ENCODE measurements around the gene GRIA3.
"Not testable (repeated sequence)": the region's sequence is repeated elsewhere in the genome, so short reads cannot be mapped to it uniquely, and the experiment has no call there.

Gene GRIA3

DNA sequence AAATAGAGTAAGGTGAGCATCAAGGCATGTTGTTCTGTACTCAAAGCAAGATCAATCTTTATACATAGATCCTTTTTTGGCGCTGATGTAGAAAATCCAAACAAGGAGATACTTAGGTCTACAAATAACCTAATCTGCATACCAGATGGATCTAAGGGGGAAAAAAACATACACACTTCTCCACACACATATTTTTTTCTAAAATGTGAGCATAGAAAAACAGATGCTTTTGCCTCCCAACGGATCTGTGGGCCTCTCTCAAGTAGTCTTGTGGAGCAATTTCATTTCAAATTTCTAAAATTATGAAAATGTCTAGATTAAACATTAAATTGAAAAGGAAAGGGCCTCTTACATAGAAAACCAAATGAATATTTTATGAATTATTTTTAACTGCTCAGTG, 166.1 kb downstream of the GRIA3 start:
- TF ChIP-seq, protein P1, sequence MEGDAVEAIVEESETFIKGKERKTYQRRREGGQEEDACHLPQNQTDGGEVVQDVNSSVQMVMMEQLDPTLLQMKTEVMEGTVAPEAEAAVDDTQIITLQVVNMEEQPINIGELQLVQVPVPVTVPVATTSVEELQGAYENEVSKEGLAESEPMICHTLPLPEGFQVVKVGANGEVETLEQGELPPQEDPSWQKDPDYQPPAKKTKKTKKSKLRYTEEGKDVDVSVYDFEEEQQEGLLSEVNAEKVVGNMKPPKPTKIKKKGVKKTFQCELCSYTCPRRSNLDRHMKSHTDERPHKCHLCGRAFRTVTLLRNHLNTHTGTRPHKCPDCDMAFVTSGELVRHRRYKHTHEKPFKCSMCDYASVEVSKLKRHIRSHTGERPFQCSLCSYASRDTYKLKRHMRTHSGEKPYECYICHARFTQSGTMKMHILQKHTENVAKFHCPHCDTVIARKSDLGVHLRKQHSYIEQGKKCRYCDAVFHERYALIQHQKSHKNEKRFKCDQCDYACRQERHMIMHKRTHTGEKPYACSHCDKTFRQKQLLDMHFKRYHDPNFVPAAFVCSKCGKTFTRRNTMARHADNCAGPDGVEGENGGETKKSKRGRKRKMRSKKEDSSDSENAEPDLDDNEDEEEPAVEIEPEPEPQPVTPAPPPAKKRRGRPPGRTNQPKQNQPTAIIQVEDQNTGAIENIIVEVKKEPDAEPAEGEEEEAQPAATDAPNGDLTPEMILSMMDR (IDR thresholded peaks at IDR 0.05; ENCODE audit: low read depth, low read length) = no peak
- no peaks in the 10 kb centered on the region for H3K9me3 ChIP-seq (ENCODE audit: severe bottlenecking)
- no peaks in the 10 kb centered on the region for H3K36me3 ChIP-seq
- peaks cover 7% of the 10 kb centered on the region for H3K27me3 ChIP-seq (ENCODE audit: insufficient read depth, low read depth, severe bottlenecking)
- DNase-seq = no peak
- no peak overlapping the region for H3K27ac ChIP-seq
- H3K4me3 ChIP-seq (ENCODE audit: low read depth, low read length) = no peak overlapping the region

DNA sequence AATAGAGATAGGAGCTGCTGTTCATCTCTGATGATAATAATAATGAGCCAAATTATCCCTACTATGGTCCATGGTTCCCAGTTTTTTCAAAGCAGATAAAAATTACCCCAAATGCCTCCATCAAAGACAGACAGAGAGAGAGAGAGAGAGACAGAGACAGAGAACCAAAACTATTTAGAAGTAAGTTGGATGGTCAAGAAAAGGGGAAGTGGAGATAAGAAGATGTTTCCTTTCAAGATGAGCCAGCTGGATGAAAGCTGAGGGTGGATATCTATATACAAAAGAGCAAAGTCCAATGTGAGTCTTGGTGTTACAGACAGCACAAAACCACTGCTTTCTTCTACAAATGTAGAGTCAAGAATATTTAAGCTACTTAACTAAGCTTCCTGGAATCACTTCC, 173.9 kb downstream of the GRIA3 start:
- no peaks in the 10 kb centered on the region for H3K36me3 ChIP-seq
- H3K27me3 ChIP-seq (ENCODE audit: insufficient read depth, low read depth, severe bottlenecking) = peaks cover 16% of the 10 kb centered on the region
- TF ChIP-seq, protein P1 (IDR thresholded peaks at IDR 0.05; ENCODE audit: low read depth, low read length) = no peak
- H3K4me3 ChIP-seq (ENCODE audit: low read depth, low read length) = no peak overlapping the region
- no peaks in the 10 kb centered on the region for H3K9me3 ChIP-seq (ENCODE audit: severe bottlenecking)
- no peak overlapping the region for H3K27ac ChIP-seq
- no peak for DNase-seq

DNA sequence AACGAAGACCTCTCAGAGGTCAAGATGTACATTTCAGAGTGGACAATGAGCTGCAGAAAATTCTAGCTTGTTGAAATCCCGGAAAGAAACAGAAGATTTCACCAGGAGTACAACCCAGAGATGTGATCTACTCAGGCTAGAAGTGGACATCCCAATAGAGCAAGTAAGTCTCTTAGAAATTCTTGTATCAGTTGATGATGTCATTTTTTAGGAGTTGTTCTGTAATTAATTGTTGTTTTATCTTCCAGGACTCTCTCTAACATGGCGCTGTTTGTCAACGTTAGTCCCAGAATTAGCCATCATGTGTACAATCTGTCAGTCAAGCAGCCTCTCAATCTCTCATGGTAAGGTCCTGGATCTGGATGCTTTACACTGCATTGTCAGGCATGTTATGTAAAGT, 174.4 kb downstream of the GRIA3 start:
- H3K27ac ChIP-seq = no peak overlapping the region
- TF ChIP-seq, protein P1 (IDR thresholded peaks at IDR 0.05; ENCODE audit: low read depth, low read length) = no peak
- peaks cover 16% of the 10 kb centered on the region for H3K27me3 ChIP-seq (ENCODE audit: insufficient read depth, low read depth, severe bottlenecking)
- no peaks in the 10 kb centered on the region for H3K36me3 ChIP-seq
- H3K4me3 ChIP-seq (ENCODE audit: low read depth, low read length) = no peak overlapping the region
- no peak for DNase-seq
- no peaks in the 10 kb centered on the region for H3K9me3 ChIP-seq (ENCODE audit: severe bottlenecking)

DNA sequence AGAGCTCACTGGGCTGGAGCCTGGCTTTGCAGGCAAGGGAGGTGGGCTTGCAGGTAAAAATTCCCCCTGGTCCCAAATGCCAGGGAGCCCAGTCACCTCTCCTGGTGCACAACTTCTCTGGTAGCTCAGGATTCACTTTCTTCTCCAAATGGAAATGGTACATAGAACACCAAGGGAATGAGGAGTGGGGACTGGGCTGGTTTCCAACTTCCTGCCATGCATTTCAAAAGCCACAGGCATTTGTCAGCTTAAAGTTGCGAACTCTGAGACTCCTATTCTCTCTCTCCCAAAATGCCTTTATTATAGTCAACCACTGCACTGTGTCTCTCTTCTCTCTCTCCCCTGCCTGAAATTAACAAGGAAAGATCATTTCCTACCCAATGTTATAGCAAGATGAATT, 177.3 kb downstream of the GRIA3 start:
- TF ChIP-seq, protein P1 (IDR thresholded peaks at IDR 0.05; ENCODE audit: low read depth, low read length) = no peak
- Histone ChIP-seq H3K9me3 (ENCODE audit: severe bottlenecking) (no peaks in the 10 kb centered on the region), H3K27ac (no peak overlapping the region), H3K36me3 (no peaks in the 10 kb centered on the region), H3K4me3 (ENCODE audit: low read depth, low read length) (no peak overlapping the region), H3K27me3 (ENCODE audit: insufficient read depth, low read depth, severe bottlenecking) (peaks cover 27% of the 10 kb centered on the region)
- no peak for DNase-seq

DNA sequence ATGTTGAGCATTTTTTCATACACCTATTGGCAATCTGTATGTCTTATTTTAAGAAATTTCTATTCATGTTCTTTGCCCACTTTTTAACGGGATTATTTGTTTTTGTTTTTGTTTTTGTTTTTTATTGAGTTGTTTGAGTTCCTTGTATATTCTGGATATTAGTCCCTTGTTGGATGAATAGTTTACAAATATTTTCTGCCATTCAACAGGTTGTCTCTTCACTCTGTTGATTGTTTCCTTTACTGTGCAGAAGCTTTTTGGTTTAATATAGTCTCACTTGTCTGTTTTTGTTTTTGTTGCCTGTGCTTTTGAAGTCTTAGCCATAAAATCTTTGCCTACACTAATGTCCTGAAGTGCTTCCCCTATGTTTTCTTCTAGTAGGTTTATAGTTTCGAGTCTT, 202.1 kb downstream of the GRIA3 start:
- not testable (repeated sequence) for H3K27me3 ChIP-seq (ENCODE audit: insufficient read depth, low read depth, severe bottlenecking); H3K9me3 ChIP-seq (ENCODE audit: severe bottlenecking); H3K27ac ChIP-seq; DNase-seq; H3K4me3 ChIP-seq (ENCODE audit: low read depth, low read length); H3K36me3 ChIP-seq

DNA sequence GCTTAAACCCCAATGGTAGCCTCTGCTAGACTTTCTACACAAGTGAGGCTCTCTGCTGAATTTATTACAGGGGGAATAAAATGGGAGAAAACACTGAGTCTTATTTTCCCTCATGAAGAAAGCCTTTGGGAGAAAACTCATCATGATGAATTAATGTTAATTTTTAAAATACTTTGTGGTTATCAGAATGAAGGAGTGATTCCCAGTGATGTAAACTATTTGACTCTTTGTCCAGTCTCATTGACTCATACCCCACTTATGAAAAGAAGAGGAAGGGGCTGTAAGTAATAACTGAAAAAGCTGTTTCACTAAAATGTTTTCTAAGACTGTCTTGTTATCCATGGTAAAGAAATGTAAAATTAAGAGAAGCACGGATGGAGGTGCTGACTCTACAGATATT, 208.8 kb downstream of the GRIA3 start:
- TF ChIP-seq, protein P1 (IDR thresholded peaks at IDR 0.05; ENCODE audit: low read depth, low read length) = no peak
- H3K9me3 ChIP-seq (ENCODE audit: severe bottlenecking) = peaks cover 2% of the 10 kb centered on the region
- H3K4me3 ChIP-seq (ENCODE audit: low read depth, low read length) = no peak overlapping the region
- H3K27ac ChIP-seq = no peak overlapping the region
- no peaks in the 10 kb centered on the region for H3K36me3 ChIP-seq
- peaks cover 8% of the 10 kb centered on the region for H3K27me3 ChIP-seq (ENCODE audit: insufficient read depth, low read depth, severe bottlenecking)
- DNase-seq = no peak

All from WERI-Rb-1 (cell line).